Measurements from ENCODE around the gene IL17RC.

The IL17RC gene

GRCh38 chr3:9965200-9965875 lies 48.4 kb downstream of the IL17RC start:
- Histone ChIP-seq H3K27ac (replicated peaks; ENCODE audit: low read length) (no peak overlapping the region), H3K27me3 (ENCODE audit: control insufficient read depth in 3 of 3, insufficient read depth in 3 of 3, low read depth in 1 of 3, low read length in 3 of 3) (no peaks in the 10 kb centered on the region), H2BK120ac (ENCODE audit: low read depth, low read length) (no peak overlapping the region), H4K8ac (ENCODE audit: low read depth, low read length) (no peak overlapping the region), H3K4me3 (ENCODE audit: low read length in 2 of 2) (no peak overlapping the region), H3K4ac (ENCODE audit: low read length) (no peak overlapping the region), H3K9ac (ENCODE audit: low read depth, low read length, poor library complexity) (no peak overlapping the region), H2BK5ac (ENCODE audit: low read length) (no peak overlapping the region), H3K4me2 (ENCODE audit: insufficient read depth, low read length, poor library complexity, severe bottlenecking) (no peak overlapping the region), H2BK15ac (ENCODE audit: low read length) (no peak overlapping the region), H2BK12ac (ENCODE audit: low read length) (no peak overlapping the region), H3K23ac (ENCODE audit: low read depth, low read length, poor library complexity) (no peak overlapping the region), H2AK5ac (ENCODE audit: low read depth, low read length) (no peak overlapping the region), H3K18ac (ENCODE audit: low read length) (no peak overlapping the region), H3K79me1 (ENCODE audit: low read depth, low read length) (peaks cover 2% of the 10 kb centered on the region), H4K91ac (ENCODE audit: low read depth, low read length, poor library complexity) (no peak overlapping the region), H3K4me1 (ENCODE audit: control insufficient read depth in 2 of 2, insufficient read depth in 1 of 2, low read depth in 1 of 2, low read length in 2 of 2) (no peaks in the 10 kb centered on the region), H2AFZ (ENCODE audit: low read length) (no peak overlapping the region), H3K14ac (ENCODE audit: low read length) (no peak overlapping the region), H3K9me3 (replicated peaks in 1 of 2; ENCODE audit: control insufficient read depth in 2 of 2, insufficient read depth in 1 of 2, low read depth in 1 of 2, low read length in 2 of 2) (no peaks in the 10 kb centered on the region), H3K36me3 (replicated peaks in 1 of 2; ENCODE audit: control insufficient read depth in 2 of 2, insufficient read depth in 2 of 2, low read length in 2 of 2) (peaks cover 9 to 54% of the 10 kb centered on the region in 2 donors)
- WGBS, 2 donors (ENCODE audit: extremely low coverage in 2 of 2, insufficient read length in 2 of 2, insufficient replicate concordance in 1 of 2), result no CpG with 5 or more reads among the region's 6 CpGs
- no peak for DNase-seq (ENCODE audit: low spot score)

GRCh38 chr3:9966841-9967240 lies 49.9 kb downstream of the IL17RC start:
- H3K4ac ChIP-seq (ENCODE audit: low read length), result no peak overlapping the region

GRCh38 chr3:9969632-9970019 lies 52.7 kb downstream of the IL17RC start:
- Histone ChIP-seq H3K36me3 (replicated peaks in 1 of 2; ENCODE audit: control insufficient read depth in 2 of 2, insufficient read depth in 2 of 2, low read length in 2 of 2) (peaks cover 18 to 74% of the 10 kb centered on the region in 2 donors), H3K9me3 (replicated peaks in 1 of 2; ENCODE audit: control insufficient read depth in 2 of 2, insufficient read depth in 1 of 2, low read depth in 1 of 2, low read length in 2 of 2) (no peaks in the 10 kb centered on the region)

More at GRCh38 chr3:9966841-9967240, 49.9 kb downstream of the IL17RC start:
- WGBS, 2 donors (ENCODE audit: extremely low coverage in 2 of 2, insufficient read length in 2 of 2, insufficient replicate concordance in 1 of 2), result no CpG with 5 or more reads among the region's 2 CpGs
- Histone ChIP-seq H3K23ac (ENCODE audit: low read depth, low read length, poor library complexity) (no peak overlapping the region), H3K36me3 (replicated peaks in 1 of 2; ENCODE audit: control insufficient read depth in 2 of 2, insufficient read depth in 2 of 2, low read length in 2 of 2) (peaks cover 17 to 67% of the 10 kb centered on the region in 2 donors), H3K18ac (ENCODE audit: low read length) (no peak overlapping the region), H3K9ac (ENCODE audit: low read depth, low read length, poor library complexity) (no peak overlapping the region), H3K14ac (ENCODE audit: low read length) (no peak overlapping the region), H3K27me3 (ENCODE audit: control insufficient read depth in 3 of 3, insufficient read depth in 3 of 3, low read depth in 1 of 3, low read length in 3 of 3) (no peaks in the 10 kb centered on the region), H2BK15ac (ENCODE audit: low read length) (no peak overlapping the region), H2BK120ac (ENCODE audit: low read depth, low read length) (no peak overlapping the region), H3K4me2 (ENCODE audit: insufficient read depth, low read length, poor library complexity, severe bottlenecking) (no peak overlapping the region), H2BK12ac (ENCODE audit: low read length) (no peak overlapping the region), H3K27ac (replicated peaks; ENCODE audit: low read length) (no peak overlapping the region), H3K79me1 (ENCODE audit: low read depth, low read length) (peaks cover 2% of the 10 kb centered on the region), H3K4me3 (ENCODE audit: low read length in 2 of 2) (no peak overlapping the region), H2AFZ (ENCODE audit: low read length) (no peak overlapping the region), H4K8ac (ENCODE audit: low read depth, low read length) (no peak overlapping the region), H3K4me1 (ENCODE audit: control insufficient read depth in 2 of 2, insufficient read depth in 1 of 2, low read depth in 1 of 2, low read length in 2 of 2) (no peaks in the 10 kb centered on the region), H3K9me3 (replicated peaks in 1 of 2; ENCODE audit: control insufficient read depth in 2 of 2, insufficient read depth in 1 of 2, low read depth in 1 of 2, low read length in 2 of 2) (no peaks in the 10 kb centered on the region), H2BK5ac (ENCODE audit: low read length) (no peak overlapping the region), H2AK5ac (ENCODE audit: low read depth, low read length) (no peak overlapping the region), H4K91ac (ENCODE audit: low read depth, low read length, poor library complexity) (no peak overlapping the region)
- DNase-seq (ENCODE audit: low spot score), result no peak

GRCh38 chr3:9970020-9970652 lies 53.2 kb downstream of the IL17RC start:
- WGBS, 2 donors (ENCODE audit: extremely low coverage in 2 of 2, insufficient read length in 2 of 2, insufficient replicate concordance in 1 of 2), result no CpG with 5 or more reads among the region's 3 CpGs
- H3K18ac ChIP-seq (ENCODE audit: low read length), result no peak overlapping the region
- H3K9me3 ChIP-seq (replicated peaks in 1 of 2; ENCODE audit: control insufficient read depth in 2 of 2, insufficient read depth in 1 of 2, low read depth in 1 of 2, low read length in 2 of 2), result no peaks in the 10 kb centered on the region
- H3K36me3 ChIP-seq (replicated peaks in 1 of 2; ENCODE audit: control insufficient read depth in 2 of 2, insufficient read depth in 2 of 2, low read length in 2 of 2), result peaks cover 18 to 77% of the 10 kb centered on the region in 2 donors
- no peak overlapping the region for H2BK12ac ChIP-seq (ENCODE audit: low read length)
- H3K14ac ChIP-seq (ENCODE audit: low read length), result no peak overlapping the region
- no peak overlapping the region for H2AFZ ChIP-seq (ENCODE audit: low read length)
- no peak overlapping the region for H3K4me3 ChIP-seq (ENCODE audit: low read length in 2 of 2)
- no peak overlapping the region for H4K8ac ChIP-seq (ENCODE audit: low read depth, low read length)
- H3K9ac ChIP-seq (ENCODE audit: low read depth, low read length, poor library complexity), result no peak overlapping the region
- H3K4me2 ChIP-seq (ENCODE audit: insufficient read depth, low read length, poor library complexity, severe bottlenecking), result no peak overlapping the region
- no peak overlapping the region for H2BK5ac ChIP-seq (ENCODE audit: low read length)
- no peak overlapping the region for H2BK15ac ChIP-seq (ENCODE audit: low read length)
- no peaks in the 10 kb centered on the region for H3K27me3 ChIP-seq (ENCODE audit: control insufficient read depth in 3 of 3, insufficient read depth in 3 of 3, low read depth in 1 of 3, low read length in 3 of 3)
- no peak overlapping the region for H3K4ac ChIP-seq (ENCODE audit: low read length)
- DNase-seq (ENCODE audit: low spot score), result no peak
- H3K4me1 ChIP-seq (ENCODE audit: control insufficient read depth in 2 of 2, insufficient read depth in 1 of 2, low read depth in 1 of 2, low read length in 2 of 2), result no peaks in the 10 kb centered on the region
- no peak overlapping the region for H3K27ac ChIP-seq (replicated peaks; ENCODE audit: low read length)
- no peak overlapping the region for H2AK5ac ChIP-seq (ENCODE audit: low read depth, low read length)
- H3K79me1 ChIP-seq (ENCODE audit: low read depth, low read length), result peaks cover 2% of the 10 kb centered on the region
- no peak overlapping the region for H2BK120ac ChIP-seq (ENCODE audit: low read depth, low read length)
- H3K23ac ChIP-seq (ENCODE audit: low read depth, low read length, poor library complexity), result no peak overlapping the region
- H4K91ac ChIP-seq (ENCODE audit: low read depth, low read length, poor library complexity), result no peak overlapping the region

More at GRCh38 chr3:9969632-9970019, 52.7 kb downstream of the IL17RC start:
- no peak overlapping the region for H3K4me2 ChIP-seq (ENCODE audit: insufficient read depth, low read length, poor library complexity, severe bottlenecking)
- no peak overlapping the region for H3K23ac ChIP-seq (ENCODE audit: low read depth, low read length, poor library complexity)
- H2BK120ac ChIP-seq (ENCODE audit: low read depth, low read length), result no peak overlapping the region
- no peak overlapping the region for H3K9ac ChIP-seq (ENCODE audit: low read depth, low read length, poor library complexity)
- H3K79me1 ChIP-seq (ENCODE audit: low read depth, low read length), result peaks cover 2% of the 10 kb centered on the region
- no peak overlapping the region for H3K4me3 ChIP-seq (ENCODE audit: low read length in 2 of 2)
- no peak overlapping the region for H2BK12ac ChIP-seq (ENCODE audit: low read length)
- no CpG with 5 or more reads among the region's 4 CpGs for WGBS, 2 donors (ENCODE audit: extremely low coverage in 2 of 2, insufficient read length in 2 of 2, insufficient replicate concordance in 1 of 2)
- H3K27ac ChIP-seq (replicated peaks; ENCODE audit: low read length), result no peak overlapping the region
- no peak overlapping the region for H2BK5ac ChIP-seq (ENCODE audit: low read length)
- H3K18ac ChIP-seq (ENCODE audit: low read length), result no peak overlapping the region
- H2AK5ac ChIP-seq (ENCODE audit: low read depth, low read length), result no peak overlapping the region
- no peak overlapping the region for H2AFZ ChIP-seq (ENCODE audit: low read length)
- no peak overlapping the region for H3K4ac ChIP-seq (ENCODE audit: low read length)
- no peak overlapping the region for H4K91ac ChIP-seq (ENCODE audit: low read depth, low read length, poor library complexity)
- H4K8ac ChIP-seq (ENCODE audit: low read depth, low read length), result no peak overlapping the region
- no peak overlapping the region for H3K14ac ChIP-seq (ENCODE audit: low read length)
- H3K4me1 ChIP-seq (ENCODE audit: control insufficient read depth in 2 of 2, insufficient read depth in 1 of 2, low read depth in 1 of 2, low read length in 2 of 2), result no peaks in the 10 kb centered on the region
- no peaks in the 10 kb centered on the region for H3K27me3 ChIP-seq (ENCODE audit: control insufficient read depth in 3 of 3, insufficient read depth in 3 of 3, low read depth in 1 of 3, low read length in 3 of 3)
- no peak for DNase-seq (ENCODE audit: low spot score)
- no peak overlapping the region for H2BK15ac ChIP-seq (ENCODE audit: low read length)
